Cerebellar nuclear complex (tissue), 1 donor: ENCODE results near the gene IGFL4.
"Not testable (repeated sequence)": the region's sequence is repeated elsewhere in the genome, so short reads cannot be mapped to it uniquely, and the experiment has no call there.

Source experiments
- DNase-seq, 2 experiments: peaks; one replicate each; lab custom pipeline; 2025; lab: John Stamatoyannopoulos, UW

The IGFL4 gene

DNA sequence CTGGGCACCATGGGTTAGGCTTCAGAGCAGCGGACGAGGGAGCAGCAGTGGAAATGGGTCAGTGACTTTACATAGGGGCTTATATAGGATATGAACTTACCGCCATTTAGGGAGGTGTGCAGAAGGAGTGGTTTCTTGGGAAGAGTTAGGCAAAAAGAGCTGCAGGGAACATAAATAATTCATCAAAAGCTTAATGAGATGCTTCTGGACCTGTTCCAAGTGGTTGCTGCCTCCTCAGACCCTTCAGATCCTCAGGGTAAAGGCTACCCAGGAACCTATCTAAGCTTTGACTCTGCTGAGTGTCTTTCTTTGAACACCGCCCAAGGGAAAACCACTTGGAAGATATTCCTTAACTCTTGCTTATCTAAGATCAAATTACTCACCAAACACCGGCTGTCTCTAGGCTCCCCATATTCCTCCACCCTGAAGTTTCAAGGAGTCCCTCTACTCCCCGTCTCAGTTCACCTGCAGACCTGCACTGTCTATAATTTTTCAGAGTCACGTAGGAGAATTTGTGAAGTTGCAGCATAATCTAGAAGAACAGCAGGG lies at the start of gene IGFL4:
IGFL4 (minus strand) TSS at position 51 of the 549 bp plus-strand sequence; CDS start at position 11, 40 bp downstream.
- no peak for DNase-seq

DNA sequence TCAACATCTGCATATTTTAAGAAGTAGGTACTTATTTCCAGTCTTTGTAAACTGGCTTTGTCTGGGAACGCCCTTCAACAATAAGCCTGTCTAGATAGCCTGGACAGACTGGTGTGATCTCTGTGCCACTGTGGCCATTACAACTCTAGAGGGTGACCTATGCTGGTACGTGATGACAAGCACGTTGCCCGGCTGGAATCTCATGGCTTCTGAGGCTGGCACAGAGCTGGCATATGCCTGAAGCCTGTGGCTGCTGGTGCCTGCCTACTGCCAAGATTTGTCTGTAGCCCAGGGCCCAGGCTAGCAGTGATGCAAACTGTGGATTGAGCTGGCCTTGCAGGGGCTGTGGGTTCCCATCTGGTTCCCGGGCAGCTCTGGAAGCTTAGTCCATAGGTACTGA lies 49.6 kb upstream of the IGFL4 start:
- no peak for DNase-seq

DNA sequence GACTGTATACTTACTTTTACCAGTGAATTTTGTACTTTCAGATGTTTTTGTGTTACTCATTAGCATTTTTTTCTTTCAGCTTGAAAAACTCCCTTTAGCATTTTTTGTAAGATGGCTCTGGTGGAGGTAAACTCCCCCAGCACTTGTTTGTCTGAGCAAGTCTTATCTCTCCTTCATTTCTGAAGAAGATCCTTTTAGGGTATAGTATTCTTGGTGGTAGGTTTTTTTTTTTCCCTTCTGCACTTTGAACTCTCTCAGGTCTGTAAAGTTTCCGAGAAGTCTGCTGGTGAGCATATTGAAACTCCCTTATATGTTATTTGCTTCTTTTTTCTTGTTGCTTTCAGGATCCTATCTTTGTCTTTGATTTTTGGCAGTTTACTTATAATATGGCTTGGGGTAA lies 48.6 kb upstream of the IGFL4 start:
- DNase-seq = no peak

DNA sequence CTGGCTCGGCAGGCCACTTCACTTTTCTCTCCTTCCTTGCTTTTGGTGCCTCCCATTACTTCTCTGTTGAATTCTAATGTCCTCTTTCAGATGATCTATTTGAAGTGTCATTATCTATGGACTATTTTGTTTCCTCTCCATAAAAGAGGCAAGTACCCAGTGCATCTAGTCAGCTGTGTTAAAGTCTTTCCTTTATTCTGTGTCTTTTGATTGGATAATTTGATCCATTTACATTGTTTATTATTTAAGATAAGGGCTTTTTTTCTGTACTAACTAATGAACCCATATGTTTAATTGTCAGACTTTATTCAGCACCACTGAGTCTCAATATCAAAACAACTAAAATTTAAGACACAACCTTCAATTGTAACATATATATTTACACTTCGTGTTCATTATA lies 47.3 kb upstream of the IGFL4 start:
- DNase-seq = no peak

DNA sequence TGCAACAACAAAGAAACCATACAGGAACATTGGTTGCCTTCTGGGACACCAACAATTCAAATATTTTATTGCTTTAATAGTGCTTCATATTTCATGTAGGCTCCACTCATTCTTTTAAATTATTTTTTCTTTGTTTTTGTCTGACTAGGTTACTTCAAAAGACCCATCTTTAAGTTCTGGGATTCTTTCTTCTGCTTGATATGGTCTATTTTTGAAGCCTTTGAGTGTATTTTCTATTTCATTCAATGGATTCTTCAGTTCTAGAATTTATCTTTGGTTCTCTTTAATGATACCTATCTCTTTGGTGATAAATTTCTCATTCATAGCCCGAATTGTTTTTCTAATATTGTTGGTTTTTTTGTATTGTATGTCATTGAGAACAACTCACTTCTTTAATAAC lies 45.1 kb upstream of the IGFL4 start:
- no peak for DNase-seq

DNA sequence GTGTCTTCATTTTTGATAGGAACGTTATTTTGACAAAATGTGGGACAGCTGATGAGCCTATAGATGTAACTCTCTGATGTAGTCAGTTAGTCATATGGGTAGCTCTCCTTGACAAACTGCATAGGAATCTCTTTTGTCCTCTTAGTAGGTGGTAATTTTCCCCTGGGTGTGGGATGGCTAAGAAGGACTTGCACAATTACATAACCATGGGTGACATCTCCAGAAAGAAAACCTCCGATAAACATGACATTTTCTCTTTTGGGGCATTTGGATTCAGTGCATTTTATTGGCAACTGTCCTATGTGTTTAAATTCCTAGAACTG lies 41.9 kb upstream of the IGFL4 start:
- no peak for DNase-seq

DNA sequence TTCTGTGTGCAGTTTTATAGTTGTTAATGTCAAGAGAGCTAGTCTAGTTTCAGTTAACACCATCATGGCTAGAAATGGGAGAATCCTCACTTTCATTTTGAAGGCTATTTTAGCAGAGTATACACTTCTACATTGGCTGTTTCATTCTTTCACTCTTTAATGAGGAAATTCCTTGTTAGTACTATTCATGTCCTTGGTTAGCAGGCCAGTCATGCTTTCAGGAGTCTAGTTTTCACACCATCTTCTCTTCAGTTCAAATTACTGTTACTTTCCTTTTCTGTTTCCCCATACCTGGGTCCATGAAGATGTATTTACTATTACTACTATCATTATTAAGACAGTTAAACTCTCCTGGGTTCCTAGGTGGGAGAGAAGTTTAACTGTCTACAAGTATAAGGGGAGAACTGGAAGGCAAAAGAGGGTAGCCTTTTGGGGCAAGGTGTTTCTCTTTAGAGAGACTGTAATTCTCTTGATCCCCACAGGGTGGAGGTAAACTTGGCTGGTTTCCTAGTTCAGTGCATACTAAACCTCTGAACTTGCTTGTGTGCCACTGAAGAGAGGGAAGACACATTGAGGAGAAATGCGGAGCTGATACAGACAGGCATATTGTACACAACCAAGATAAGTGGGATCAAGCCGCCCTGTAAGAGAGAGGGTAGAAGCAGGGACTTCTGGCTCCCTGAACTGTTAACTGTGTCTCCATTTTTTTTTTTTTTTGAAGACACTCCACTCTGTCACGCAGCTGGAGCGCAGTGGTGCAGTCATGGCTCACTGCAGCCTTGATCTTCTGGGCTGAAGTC lies 41.3 kb upstream of the IGFL4 start:
- no peak for DNase-seq

DNA sequence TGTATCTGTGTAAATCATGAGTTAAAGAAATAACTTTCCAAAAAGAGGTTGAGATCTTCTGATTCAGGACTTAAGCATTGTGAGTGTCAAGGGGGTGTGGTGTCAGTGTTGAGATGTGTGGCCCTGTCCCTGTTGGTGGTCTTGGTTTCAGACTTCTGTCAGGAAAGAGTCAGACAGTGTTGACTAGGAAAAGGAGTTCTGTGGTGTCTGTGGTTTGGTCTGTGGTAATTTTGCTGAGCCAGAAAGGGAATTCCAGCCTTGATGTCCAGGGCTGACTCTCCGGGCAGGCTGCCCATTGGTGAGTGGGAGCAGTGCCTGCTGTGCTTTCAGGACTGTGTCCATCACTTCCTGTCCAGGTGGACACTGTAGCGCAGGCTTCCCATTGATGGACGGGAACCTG lies 39.8 kb upstream of the IGFL4 start:
- DNase-seq = no peak

DNA sequence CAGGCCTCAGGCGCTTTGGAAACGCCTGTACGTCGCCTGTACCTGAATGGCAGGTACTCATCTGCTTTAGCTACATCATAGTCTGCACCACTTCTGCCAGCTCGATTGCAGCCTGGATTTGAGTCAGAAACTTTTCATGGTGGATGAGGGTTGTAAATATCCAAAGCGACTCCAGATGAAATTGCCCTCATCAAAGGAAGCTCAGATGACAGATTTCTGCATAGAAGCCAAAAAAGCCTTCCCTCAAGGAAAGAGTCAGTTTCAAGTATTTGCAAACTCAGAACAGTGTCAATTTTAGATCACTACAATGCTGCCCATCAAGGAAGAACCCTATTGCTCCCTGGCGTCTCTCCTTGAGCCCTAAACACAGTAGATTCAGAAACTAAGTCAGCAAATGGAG lies 38.8 kb upstream of the IGFL4 start:
- no peak for DNase-seq

DNA sequence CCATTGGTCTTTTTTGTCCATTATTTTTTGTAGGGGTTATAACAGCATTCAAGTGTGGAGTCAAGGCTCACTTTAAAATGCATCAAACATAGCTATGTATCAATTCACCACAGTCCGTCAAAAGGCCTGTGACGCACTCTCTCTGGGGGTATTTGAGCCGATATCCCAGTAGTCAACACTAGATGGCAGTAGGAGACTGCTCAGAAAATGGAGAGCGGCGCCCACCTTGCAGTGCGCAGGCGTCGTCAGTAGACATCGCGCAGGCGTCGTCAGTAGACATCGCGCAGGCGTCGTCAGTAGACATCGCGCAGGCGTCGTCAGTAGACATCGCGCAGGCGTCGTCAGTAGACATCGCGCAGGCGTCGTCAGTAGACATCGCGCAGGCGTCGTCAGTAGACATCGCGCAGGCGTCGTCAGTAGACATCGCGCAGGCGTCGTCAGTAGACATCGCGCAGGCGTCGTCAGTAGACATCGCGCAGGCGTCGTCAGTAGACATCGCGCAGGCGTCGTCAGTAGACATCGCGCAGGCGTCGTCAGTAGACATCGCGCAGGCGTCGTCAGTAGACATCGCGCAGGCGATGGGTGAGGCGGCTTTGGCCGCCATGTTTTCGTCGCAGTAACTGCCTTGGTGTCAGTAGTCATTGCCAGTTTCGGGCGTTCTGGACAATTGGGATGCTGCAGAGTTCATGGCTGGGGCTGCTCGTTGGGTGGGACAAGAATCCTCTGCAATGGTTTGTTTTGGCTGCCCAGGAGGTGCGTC lies 38.0 kb upstream of the IGFL4 start:
- DNase-seq = not testable (repeated sequence)

DNA sequence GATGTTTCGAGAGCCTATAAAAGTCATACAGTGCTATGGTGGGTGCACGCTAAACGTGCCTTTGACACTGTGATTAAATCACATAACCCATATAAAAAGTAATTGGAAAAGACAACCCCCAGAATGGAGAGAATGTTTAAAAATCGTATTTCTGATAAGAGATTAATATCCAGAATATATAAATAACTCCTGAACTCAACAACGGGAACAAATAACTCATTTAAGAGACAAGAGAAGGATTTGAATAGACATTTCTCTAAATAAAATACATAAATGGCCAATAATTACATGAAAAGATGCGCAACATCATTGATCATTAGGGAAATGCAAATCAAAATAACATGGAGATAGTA lies 37.0 kb upstream of the IGFL4 start:
- no peak for DNase-seq

DNA sequence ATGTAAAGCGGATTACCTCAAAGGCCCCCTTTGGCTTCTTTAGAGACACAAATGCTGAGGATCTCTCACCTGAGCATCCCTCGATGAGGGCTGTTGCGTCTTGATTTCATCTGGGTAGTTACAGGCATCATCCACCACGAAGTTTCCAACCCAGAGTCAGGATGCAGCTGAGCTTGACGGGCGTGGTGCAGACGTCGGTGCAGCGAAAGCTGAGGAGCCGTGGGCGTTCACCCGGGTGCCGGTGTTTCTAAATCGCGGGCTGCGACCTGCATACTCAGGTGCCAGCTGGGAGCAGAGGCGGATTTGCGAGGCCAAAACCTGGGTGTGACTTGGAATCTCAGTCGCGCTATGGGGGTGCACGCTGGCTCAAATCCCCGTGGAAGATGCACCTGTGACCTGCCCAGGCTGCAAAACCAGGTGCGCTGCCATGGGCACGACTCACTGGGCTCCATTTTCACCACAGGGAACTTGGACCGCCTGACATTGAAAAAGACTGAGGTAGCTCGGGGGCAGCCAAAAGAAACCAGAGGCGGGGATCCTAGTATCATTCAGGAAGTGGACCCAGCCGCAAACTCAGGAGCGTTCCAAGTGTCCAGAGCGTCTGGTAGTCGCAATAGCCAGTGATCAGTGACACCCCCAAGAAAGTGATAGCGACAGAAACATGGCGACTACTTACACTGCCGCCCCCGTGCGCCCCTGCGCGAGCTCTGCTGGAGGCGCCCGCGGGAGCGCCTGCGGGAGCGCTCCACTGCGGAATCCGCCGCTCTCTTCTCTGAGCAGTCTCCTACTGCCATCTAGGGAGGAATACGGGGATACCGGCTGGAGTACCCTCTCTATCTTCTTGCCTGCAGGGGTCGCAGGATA lies 36.4 kb upstream of the IGFL4 start:
- DNase-seq = no peak

DNA sequence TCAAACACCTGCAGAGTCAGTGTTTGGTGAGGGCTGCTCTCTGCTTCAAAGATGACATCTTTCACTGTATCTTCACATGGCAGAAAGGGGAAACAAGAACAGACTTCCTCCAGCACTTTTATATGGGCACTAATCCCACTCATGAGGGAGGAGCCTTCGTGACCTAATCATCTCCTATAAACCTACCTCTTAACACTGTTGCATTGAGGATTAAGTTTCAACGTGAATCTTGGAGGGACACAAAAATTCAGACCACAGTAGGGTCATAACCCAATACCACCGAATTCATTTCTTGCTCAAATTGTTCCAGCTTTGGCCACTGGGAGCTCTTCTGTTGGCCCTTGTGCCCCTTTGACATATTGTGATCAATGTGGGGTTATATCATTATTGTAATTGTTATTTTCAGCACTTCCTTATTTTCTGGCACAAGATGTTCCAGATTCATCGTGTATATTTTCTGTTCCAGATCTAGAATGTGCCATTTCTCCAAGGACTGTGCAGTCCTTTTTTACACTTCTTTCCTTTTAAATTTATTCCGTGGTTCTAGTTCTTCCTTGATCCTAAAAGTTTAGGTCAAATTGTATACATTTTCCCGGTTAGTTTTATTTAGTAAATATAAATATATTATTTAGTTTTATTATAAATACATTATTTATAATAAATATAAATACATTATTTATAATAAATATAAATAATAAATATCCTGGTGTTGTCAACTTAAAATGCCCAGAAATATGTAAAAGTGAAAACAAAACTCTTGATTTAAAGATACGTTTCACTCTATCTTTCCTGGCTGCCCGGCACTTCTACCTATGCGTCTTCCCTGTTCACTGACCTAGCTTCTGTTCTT lies 35.5 kb upstream of the IGFL4 start:
- no peak for DNase-seq

DNA sequence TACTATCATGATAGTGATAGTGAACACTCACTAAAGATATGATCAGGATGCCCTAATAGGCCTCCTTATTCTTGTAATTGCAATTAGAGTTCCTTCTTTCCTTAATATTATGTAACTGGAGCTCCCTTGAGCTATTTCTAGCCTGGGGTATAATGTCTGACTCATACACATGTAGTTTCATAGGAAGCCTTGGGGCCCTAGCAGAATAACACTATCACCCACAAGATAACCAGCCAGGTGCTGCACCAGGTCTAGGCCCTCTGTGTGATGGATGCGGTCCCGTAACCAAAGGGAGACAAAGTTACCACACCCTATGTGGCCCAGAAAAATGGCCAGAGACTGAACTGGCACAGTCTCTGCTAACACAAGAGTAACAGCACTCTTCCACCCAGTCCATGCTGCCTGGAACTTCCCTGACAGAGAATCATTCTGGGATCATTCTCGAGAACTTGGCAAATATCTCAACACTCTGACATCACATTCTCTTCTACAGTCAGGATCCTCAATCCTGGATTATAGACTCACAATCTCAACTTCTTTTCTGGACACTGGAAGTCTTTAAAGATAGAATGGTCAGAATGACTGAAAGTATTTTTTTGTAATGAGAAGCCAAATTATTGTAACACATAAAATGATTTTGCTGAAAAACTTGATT lies 32.6 kb upstream of the IGFL4 start:
- no peak for DNase-seq

DNA sequence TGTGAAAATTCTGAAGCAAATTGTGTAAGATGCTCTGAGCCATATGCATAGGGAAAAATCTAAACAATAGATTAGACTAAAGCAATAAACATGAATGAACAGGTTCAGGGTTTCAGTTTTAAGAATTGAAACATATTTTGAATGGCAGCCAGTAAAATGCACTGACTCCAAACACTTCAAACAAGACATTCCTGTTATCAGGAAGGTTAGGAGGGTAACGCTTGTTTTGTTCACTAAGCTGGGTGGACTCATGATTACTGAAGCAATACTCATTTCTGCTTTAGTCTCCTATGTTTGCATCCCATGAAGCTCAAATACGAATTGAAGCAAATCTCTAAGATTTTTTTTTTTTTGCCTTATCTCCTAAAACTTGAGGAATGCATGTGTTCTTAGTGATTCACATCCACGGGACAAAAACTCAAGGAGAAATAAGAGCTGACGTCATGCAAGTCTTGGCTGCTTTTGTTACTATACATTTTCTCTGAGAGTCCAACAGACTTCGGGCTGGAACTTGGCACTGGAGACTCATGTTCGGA lies 29.1 kb upstream of the IGFL4 start:
- no peak for DNase-seq

DNA sequence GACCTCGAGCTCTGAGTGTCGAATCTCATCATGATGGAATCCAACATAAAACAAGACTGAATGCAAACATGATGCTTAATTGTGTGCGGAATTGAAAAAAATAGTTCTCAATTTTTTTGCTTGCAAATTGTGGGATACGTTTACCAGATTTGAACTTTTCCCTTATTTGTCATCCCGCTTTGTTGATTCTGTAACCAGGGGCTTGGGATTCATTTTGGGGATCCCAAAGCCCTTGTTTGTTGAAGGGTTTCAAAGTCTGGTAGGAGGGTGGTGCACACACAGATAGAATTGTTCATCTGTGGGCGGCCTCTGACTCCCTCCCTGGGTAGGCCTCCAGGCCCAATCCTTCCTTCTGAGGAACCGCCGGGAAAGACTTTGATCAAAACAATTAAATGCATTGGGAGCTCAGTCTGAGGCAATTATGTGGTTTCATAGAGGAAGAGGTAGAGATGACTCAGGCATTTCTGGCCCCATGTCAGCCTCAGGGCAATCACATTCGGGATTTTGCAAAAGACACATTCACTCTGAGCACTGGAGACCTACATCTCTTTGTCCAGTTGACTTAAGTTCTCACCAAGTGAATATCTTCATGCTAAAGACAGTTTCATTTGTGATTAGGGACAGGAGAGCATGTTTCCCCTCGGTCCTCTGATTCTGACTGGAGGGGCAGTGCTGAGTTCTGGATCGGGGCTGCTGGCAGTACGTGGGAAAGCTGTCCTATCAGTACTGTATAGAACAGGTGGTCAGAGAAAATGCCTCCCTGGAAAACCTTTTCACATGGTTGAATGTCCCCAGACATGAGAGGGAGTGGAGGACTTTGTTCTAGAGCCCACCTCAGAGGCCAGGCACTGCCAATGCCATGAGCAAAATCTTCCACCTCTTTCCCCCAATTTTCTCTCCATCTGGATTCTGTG lies 27.8 kb upstream of the IGFL4 start:
- no peak for DNase-seq

DNA sequence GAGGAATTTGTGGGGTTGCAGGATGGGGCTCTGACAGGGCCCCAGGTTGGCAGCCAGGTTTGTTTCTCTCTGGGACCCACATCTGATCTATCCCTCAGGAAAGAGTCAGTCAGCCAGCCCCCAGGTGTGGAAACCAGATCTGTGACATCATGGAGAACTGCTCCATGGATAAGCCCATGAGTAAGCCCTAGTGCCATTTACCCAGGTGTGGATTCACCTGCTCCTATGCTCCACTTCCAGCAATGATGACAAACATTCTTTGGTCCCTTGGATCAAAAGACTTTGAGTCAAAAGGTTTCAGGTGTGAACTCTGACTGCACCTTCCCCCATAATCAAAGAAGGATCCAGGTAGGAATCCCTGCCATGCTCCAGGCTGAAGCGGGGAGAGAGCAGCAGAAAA lies 26.9 kb upstream of the IGFL4 start:
- no peak for DNase-seq

DNA sequence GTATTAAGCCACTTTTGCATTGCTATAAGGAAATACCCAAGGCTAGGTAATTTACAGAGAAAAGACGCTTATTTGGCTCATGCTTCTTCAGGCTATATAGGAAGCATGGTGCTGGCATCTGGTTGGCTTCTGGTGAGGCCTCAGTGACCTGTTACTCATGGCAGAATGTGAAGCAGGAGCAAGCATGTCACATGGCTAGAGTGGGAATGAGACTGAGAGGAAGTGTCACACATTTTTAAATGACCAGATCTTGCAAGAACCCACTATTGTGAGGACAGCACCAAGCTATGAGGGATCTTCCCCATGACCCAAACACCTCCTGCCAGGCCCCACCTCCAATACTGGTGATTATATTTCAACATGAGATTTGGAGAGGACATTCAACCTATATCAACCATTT lies 25.7 kb upstream of the IGFL4 start:
- DNase-seq = no peak

DNA sequence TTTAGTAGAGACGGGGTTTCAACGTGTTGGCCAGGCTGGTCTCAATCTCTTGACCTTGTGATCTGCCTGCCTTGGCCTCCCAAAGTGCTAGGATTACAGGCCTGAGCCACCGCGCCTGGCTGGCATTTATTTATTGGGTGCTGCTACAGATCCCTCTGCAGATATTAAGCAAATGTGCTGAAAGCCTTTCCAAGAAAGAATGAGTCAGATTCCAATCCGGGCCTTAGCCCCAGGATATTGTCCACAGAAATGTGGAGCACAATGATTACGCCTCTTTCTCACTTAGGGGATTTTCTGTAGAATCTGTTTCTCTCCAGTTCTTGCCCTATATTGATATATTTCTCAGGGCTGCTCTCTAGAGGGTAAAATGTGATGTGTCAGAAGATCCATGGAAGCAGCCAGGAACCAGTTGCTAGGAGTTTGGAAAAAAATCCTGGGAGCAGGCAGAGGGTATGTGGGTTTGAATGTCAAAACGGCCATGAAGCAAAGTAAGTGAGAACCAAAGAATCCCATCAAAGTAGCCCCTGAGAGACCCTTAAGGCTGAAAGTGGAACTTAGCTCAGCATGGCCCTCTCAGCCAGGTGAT lies 24.8 kb upstream of the IGFL4 start:
- DNase-seq = no peak
